Lower lobe of right lung (tissue), 2 donors: ENCODE data around the gene TIGD1. TPM values are rescaled to one million over a fixed set of nuclear protein-coding genes. Genes with fewer than 3 reads are reported as not detected.

Experiments
- ATAC-seq, 2 donors: fragments of 200-7000 bp; cut with Tn5 transposase; one replicate each; pipeline ENCODE4 v1.9.1; 2020 to 2022; ENCODE audit warnings: mild to moderate bottlenecking in 2 of 2, moderate library complexity in 2 of 2
- DNase-seq: peaks from one replicate; pipeline ENCODE4 v3.0.0-alpha.2; 2020
- H3K27ac ChIP-seq: fragments of 200-600 bp; one replicate; pipeline ENCODE4 v1.8.0; 2022
- H3K27me3 ChIP-seq: fragments of 200-600 bp; one replicate; pipeline ENCODE4 v1.8.0; 2022; ENCODE audit warnings: low read depth
- H3K36me3 ChIP-seq: fragments of 200-600 bp; one replicate; pipeline ENCODE4 v1.8.0; 2022; ENCODE audit warnings: mild to moderate bottlenecking
- H3K4me1 ChIP-seq: fragments of 200-600 bp; one replicate; pipeline ENCODE4 v1.8.0; 2022
- H3K4me3 ChIP-seq: fragments of 200-600 bp; one replicate; pipeline ENCODE4 v1.8.0; 2022; ENCODE audit warnings: mild to moderate bottlenecking
- H3K9me3 ChIP-seq: fragments of 200-600 bp; one replicate; pipeline ENCODE4 v1.8.0; 2022
- intact Hi-C: fragments of 100-400 bp; cut with DNase I; formaldehyde crosslinking; loops from one replicate; pipeline ENCODE4 v1.11.0; 2022
- total RNA-seq: library from RNA; stranded (reverse); fragmentation: NEBNext Ultra II Directional; extraction: Animal tissue kit (Norgen Biotek cat#: 25700); gene quantifications from one replicate; pipeline ENCODE4 v1.2.1, GENCODE V29; 2021
- TF ChIP-seq, protein P1 (sequence below): fragments of 200-600 bp; IDR thresholded peaks from one replicate; pipeline ENCODE4 v1.8.0; 2022; ENCODE audit warnings: antibody characterized with exemption, mild to moderate bottlenecking
- donor health status: DM: no; HTN: yes; CAD: no; lungs with severe emphysema.

The TIGD1 gene
- total RNA-seq, 1 donor from 2014 or later, result 3.7 TPM

DNA sequence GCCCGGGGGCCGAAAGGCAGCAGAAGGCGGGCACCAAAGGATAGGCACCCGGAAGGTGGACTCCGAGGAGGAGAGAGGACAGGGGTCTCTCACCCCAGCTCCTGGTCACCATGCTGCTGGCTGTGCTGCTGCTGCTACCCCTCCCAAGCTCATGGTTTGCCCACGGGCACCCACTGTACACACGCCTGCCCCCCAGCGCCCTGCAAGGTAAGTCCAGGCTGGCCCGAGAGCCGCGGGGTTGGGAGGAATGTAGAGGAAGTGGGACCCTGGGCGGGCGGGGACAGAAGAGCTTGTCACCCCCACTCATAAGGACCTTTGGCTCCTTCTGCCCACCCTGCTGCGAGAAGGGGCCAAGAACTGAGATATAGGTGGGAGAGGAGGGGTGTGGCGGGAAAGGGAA is 29.9 kb downstream of the TIGD1 start:
- no peak overlapping the region for H3K4me3 ChIP-seq
- H3K4me1 ChIP-seq, result peaks cover 23% of the 10 kb centered on the region
- TF ChIP-seq, protein P1, sequence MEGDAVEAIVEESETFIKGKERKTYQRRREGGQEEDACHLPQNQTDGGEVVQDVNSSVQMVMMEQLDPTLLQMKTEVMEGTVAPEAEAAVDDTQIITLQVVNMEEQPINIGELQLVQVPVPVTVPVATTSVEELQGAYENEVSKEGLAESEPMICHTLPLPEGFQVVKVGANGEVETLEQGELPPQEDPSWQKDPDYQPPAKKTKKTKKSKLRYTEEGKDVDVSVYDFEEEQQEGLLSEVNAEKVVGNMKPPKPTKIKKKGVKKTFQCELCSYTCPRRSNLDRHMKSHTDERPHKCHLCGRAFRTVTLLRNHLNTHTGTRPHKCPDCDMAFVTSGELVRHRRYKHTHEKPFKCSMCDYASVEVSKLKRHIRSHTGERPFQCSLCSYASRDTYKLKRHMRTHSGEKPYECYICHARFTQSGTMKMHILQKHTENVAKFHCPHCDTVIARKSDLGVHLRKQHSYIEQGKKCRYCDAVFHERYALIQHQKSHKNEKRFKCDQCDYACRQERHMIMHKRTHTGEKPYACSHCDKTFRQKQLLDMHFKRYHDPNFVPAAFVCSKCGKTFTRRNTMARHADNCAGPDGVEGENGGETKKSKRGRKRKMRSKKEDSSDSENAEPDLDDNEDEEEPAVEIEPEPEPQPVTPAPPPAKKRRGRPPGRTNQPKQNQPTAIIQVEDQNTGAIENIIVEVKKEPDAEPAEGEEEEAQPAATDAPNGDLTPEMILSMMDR, result no peak
- no peaks in the 10 kb centered on the region for H3K36me3 ChIP-seq
- DNase-seq (no peak), ATAC-seq (no peak)
- H3K27ac ChIP-seq, result no peak overlapping the region
- no peaks in the 10 kb centered on the region for H3K9me3 ChIP-seq
- H3K27me3 ChIP-seq, result peaks cover 64% of the 10 kb centered on the region
- intact Hi-C loops, result no loop called here

DNA sequence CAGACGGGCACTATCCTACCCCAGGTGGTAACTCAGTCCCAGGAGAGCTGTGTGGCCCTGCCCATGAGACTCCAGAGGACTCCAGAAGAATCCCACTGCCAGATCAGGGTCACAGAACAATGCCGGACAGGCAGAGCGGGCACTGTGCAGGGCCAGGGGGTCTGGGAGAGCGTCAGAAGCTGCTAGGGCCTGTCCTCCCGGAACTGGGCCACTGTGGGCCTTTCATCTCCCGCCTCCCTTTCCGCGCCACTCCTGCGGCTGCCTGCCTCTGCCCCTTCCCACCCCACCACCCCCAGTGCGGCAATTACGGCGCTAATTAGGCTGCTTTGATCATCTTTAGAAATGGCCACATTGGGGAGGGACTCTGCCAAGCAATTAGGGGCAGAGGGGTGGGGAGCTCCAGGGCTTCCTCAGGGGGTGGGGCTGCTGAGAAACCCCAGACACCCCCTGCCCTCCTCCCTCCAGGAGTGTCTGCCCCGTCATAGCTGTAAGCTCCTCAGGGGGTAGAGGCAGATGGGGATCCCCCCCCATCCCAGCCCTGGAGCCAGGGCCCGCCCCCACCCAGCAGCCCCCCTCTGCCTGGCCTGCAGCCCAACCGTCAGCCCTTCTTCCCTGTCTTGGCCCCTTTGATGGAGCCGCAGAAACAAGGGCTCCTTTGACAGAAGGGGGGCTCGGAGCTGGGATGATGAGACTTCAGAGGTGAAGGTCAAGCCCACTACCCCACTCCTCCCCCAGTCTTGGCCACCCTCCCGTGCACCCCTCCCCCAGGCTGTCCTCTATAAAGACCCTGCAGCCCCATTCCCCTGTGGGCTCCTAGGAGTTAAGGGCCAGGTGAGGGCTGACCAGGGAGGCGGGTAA is 30.5 kb downstream of the TIGD1 start, which contains the start of gene PRSS56:
Gene PRSS56 (plus strand): TSS at position 808 of the 858 bp plus-strand sequence. CDS start 211 bp downstream, outside the sequence.
- Histone ChIP-seq H3K27me3 (peaks cover 58% of the 10 kb centered on the region), H3K36me3 (no peaks in the 10 kb centered on the region), H3K4me3 (no peak within 1 kb of the TSS), H3K9me3 (no peaks in the 10 kb centered on the region), H3K27ac (no peak within 1 kb of the TSS), H3K4me1 (peaks cover 23% of the 10 kb centered on the region)
- intact Hi-C loops, result no loop called here
- TF ChIP-seq, protein P1, result no peak
- ATAC-seq (no peak), DNase-seq (no peak)

DNA sequence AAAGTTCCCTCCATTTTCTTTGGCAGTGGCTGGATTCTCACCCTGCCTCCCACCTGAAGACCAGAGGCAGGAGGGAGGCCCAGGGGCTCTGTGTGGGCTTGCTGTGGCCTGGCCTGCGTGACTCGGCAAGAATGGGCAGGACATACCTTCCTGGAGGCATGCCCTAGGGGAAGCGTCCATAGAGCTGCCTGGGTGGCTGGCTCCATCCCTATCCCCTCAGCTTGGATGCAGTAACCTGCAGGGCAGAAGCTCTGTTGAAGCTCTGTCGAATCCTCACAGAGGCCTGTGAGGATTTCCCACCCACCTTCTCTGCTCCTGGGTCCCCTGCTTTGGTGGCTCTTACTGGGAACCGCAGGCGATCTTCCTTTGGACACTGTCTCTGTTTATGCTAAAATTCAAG is 31.5 kb downstream of the TIGD1 start:
- intact Hi-C loops, result no loop called here
- Histone ChIP-seq H3K4me3 (no peak overlapping the region), H3K36me3 (no peaks in the 10 kb centered on the region), H3K9me3 (no peaks in the 10 kb centered on the region), H3K4me1 (peaks cover 17% of the 10 kb centered on the region), H3K27me3 (peaks cover 49% of the 10 kb centered on the region), H3K27ac (no peak overlapping the region)
- ATAC-seq (no peak), DNase-seq (no peak)
- TF ChIP-seq, protein P1, result no peak

DNA sequence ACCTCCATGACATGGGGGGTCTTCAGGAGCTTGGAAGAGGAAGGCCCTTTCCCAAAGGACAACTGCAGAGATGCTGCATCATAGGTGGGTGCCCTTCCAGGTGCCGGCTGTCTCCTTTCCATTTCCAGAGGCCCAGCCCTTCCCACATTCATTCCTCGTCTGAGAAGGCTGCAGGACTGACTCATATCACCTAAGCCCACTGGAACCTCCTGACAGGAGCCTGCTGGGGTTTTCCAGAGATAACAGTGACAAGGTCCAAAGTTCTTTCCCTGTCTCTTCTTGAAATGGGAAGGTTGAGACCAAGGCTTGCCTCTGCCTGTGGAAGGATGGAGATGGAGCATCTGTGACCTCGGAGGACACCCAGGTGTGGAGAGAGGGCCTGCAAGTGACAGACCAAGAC is 33.8 kb downstream of the TIGD1 start:
- ATAC-seq, result no peak
- Histone ChIP-seq H3K36me3 (no peaks in the 10 kb centered on the region), H3K27me3 (peaks cover 33% of the 10 kb centered on the region)

DNA sequence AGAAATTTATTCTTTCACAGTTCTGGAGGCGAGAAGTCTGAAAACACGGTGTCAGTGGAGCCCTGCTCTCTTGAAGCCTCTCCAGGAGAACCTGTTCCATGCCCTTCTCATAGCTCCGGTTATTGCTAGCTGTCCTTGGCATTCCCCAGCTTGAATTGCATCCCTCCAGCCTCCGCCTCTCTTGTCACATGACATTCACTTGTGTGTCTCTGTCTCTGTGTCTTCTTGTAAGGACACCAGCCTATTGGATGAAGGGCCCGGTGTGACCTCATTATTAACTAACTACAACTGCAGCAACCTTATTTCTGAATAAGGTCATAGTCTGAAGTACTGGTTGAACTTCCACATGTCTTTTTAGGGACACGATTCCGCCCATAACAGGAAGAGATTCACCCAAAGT is 34.7 kb downstream of the TIGD1 start:
- no peaks in the 10 kb centered on the region for H3K4me1 ChIP-seq
- no peaks in the 10 kb centered on the region for H3K36me3 ChIP-seq
- no peak overlapping the region for H3K4me3 ChIP-seq
- DNase-seq, result no peak
- no peak for ATAC-seq
- no peak overlapping the region for H3K27ac ChIP-seq
- H3K9me3 ChIP-seq, result no peaks in the 10 kb centered on the region
- H3K27me3 ChIP-seq, result peaks cover 25% of the 10 kb centered on the region
- TF ChIP-seq, protein P1, result no peak
- intact Hi-C loops, result no loop called here

More for the DNA sequence above, 33.8 kb downstream of the TIGD1 start:
- Histone ChIP-seq H3K27ac (no peak overlapping the region), H3K9me3 (no peaks in the 10 kb centered on the region), H3K4me1 (peaks cover under 1% of the 10 kb centered on the region), H3K4me3 (no peak overlapping the region)
- intact Hi-C loops, result no loop called here
- TF ChIP-seq, protein P1, result no peak
- no peak for DNase-seq
